GM12891 (cell line): ENCODE measurements around the gene CLCNKA.

Source experiments
- DNase-seq: peaks from one replicate; pipeline ENCODE4 v3.0.0; 2011; ENCODE audit warnings: low spot score; ENCODE audit not compliant: insufficient read length
- FAIRE-seq: peaks from 2 replicates; lab custom pipeline; 2011; peaks lifted over from hg19 to GRCh38; lab: Jason Lieb, UNC
- PAX5 ChIP-seq: IDR thresholded peaks from 2 replicates; pipeline ENCODE4 v1.6.1; 2011; ENCODE audit warnings: low read length, moderate library complexity, mild to moderate bottlenecking; ENCODE audit not compliant: insufficient read depth, severe bottlenecking
- POLR2A ChIP-seq: IDR thresholded peaks from 2 replicates; pipeline ENCODE4 v1.6.1; 2011; ENCODE audit warnings: low read depth, low read length, control low read depth
- POLR2AphosphoS5 ChIP-seq: IDR thresholded peaks from 2 replicates; pipeline ENCODE4 v1.6.1; 2011; ENCODE audit warnings: low read depth, low read length, control low read depth
- POU2F2 ChIP-seq: IDR thresholded peaks from 2 replicates; pipeline ENCODE4 v1.6.1; 2011; ENCODE audit warnings: low read depth, mild to moderate bottlenecking, control low read depth, low read length, moderate library complexity
- SPI1 ChIP-seq: IDR thresholded peaks from 2 replicates; pipeline ENCODE4 v1.6.1; 2011; ENCODE audit warnings: low read depth, low read length, control low read depth
- TAF1 ChIP-seq: IDR thresholded peaks from 2 replicates; pipeline ENCODE4 v1.6.1; 2011; ENCODE audit warnings: low read depth, low read length, control low read depth

Gene CLCNKA

GRCh38 chr1:16078925-16079656 is 57.3 kb downstream of the CLCNKA start:
- TF ChIP-seq SPI1 (peak; percentile 71), POLR2A (no peak), PAX5 (no peak), POLR2AphosphoS5 (no peak)
- FAIRE-seq (peak; percentile 86), DNase-seq (peak; percentile 70)

GRCh38 chr1:16080422-16081150 is 58.8 kb downstream of the CLCNKA start:
- FAIRE-seq (no peak), DNase-seq (no peak)
- TF ChIP-seq POU2F2: no peak
- TF ChIP-seq POLR2A: no peak
- TF ChIP-seq SPI1: no peak
- no peak for TF ChIP-seq TAF1
- no peak for TF ChIP-seq POLR2AphosphoS5
- no peak for TF ChIP-seq PAX5

GRCh38 chr1:16081636-16082035 is 59.8 kb downstream of the CLCNKA start:
- DNase-seq (no peak), FAIRE-seq (no peak)
- TF ChIP-seq PAX5: no peak

- TF ChIP-seq POLR2A (no peak), POU2F2 (no peak), POLR2AphosphoS5 (no peak), SPI1 (no peak), TAF1 (no peak), PAX5 (no peak)
- FAIRE-seq: peak; percentile 43
- DNase-seq: peak; percentile 71
These were observed 60.6 kb downstream of the CLCNKA start for GRCh38 chr1:16082283-16083038.

GRCh38 chr1:16083486-16083885 is 61.6 kb downstream of the CLCNKA start:
- FAIRE-seq (no peak), DNase-seq (no peak)
- TF ChIP-seq POLR2AphosphoS5 (no peak), TAF1 (no peak), PAX5 (no peak), SPI1 (no peak), POLR2A (no peak), POU2F2 (no peak)
